HEK293 (cell line): ENCODE measurements around the gene RAI14.

Experiments
- BCL11A ChIP-seq: fragments of 450-650 bp; formaldehyde crosslinking; IDR thresholded peaks from 2 replicates; pipeline ENCODE4 v1.5.1; 2016; ENCODE audit warnings: low read depth, missing biosample characterization, missing genetic modification characterization
- CTCF ChIP-seq: fragments of 450-650 bp; formaldehyde crosslinking; IDR thresholded peaks from 2 replicates; pipeline ENCODE4 v1.5.1; 2016; ENCODE audit warnings: missing biosample characterization, missing genetic modification characterization
- RBAK ChIP-seq: fragments of 450-650 bp; formaldehyde crosslinking; IDR thresholded peaks from 2 replicates; pipeline ENCODE4 v1.5.1; 2016; ENCODE audit warnings: missing biosample characterization, missing genetic modification characterization
- ZBTB21 ChIP-seq: fragments of 450-650 bp; formaldehyde crosslinking; IDR thresholded peaks from 2 replicates; pipeline ENCODE4 v1.5.1; 2017; ENCODE audit warnings: missing biosample characterization, missing genetic modification characterization
- ZBTB7A ChIP-seq: fragments of 450-650 bp; formaldehyde crosslinking; IDR thresholded peaks from 2 replicates; pipeline ENCODE4 v1.5.1; 2016; ENCODE audit warnings: low read depth, missing biosample characterization, missing genetic modification characterization
- ZFP41 ChIP-seq: fragments of 450-650 bp; formaldehyde crosslinking; IDR thresholded peaks from 2 replicates; pipeline ENCODE4 v1.5.1; 2016; ENCODE audit warnings: missing biosample characterization, missing genetic modification characterization, borderline replicate concordance
- ZNF76 ChIP-seq: fragments of 450-650 bp; formaldehyde crosslinking; IDR thresholded peaks from 2 replicates; pipeline ENCODE4; 2016; ENCODE audit warnings: low read depth, missing biosample characterization, missing genetic modification characterization, borderline replicate concordance
- ZSCAN18 ChIP-seq: fragments of 450-650 bp; formaldehyde crosslinking; IDR thresholded peaks from 2 replicates; pipeline ENCODE4 v1.5.1; 2016; ENCODE audit warnings: missing biosample characterization, missing genetic modification characterization
- TF ChIP-seq, protein P1 (sequence below): fragments of 450-650 bp; formaldehyde crosslinking; IDR thresholded peaks from 2 replicates; pipeline ENCODE4; 2016; ENCODE audit warnings: missing biosample characterization, missing genetic modification characterization

DNA sequence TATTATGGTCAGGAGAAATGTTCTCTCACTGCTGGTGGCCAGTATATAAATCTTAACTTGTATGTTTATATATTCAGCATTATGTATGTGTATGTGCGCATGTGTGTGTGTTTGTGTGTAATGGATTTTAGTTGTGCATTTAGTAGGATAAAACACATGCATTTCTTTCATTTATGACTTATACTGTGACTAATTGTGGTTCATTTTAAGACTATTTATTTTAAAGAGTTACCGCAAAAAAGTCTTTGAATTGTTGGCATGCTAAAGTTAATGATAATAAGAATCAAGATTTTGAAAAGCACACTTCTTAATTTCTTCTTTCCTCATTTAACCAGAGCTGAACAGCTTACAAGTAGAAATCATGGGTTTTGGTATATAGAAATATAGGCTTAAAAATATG, 60.9 kb downstream of the RAI14 start:
- TF ChIP-seq ZSCAN18 (tag by site-specific recombination) (no peak), RBAK (tag by site-specific recombination) (no peak), ZNF76 (no peak), BCL11A (no peak), CTCF (tag by site-specific recombination) (no peak), ZBTB7A (no peak), ZFP41 (tag by site-specific recombination) (no peak), ZBTB21 (tag by site-specific recombination) (no peak)
- TF ChIP-seq, protein P1, sequence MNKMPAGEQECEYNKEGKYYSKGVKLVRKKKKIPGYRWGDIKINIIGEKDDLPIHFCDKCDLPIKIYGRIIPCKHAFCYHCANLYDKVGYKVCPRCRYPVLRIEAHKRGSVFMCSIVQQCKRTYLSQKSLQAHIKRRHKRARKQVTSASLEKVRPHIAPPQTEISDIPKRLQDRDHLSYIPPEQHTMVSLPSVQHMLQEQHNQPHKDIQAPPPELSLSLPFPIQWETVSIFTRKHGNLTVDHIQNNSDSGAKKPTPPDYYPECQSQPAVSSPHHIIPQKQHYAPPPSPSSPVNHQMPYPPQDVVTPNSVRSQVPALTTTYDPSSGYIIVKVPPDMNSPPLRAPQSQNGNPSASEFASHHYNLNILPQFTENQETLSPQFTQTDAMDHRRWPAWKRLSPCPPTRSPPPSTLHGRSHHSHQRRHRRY (tag by site-specific recombination): no peak
